Measurements from ENCODE around the gene UTP11.
"Not testable (repeated sequence)": the region's sequence is repeated elsewhere in the genome, so short reads cannot be mapped to it uniquely, and the experiment has no call there.

UTP11 gene, protein sequence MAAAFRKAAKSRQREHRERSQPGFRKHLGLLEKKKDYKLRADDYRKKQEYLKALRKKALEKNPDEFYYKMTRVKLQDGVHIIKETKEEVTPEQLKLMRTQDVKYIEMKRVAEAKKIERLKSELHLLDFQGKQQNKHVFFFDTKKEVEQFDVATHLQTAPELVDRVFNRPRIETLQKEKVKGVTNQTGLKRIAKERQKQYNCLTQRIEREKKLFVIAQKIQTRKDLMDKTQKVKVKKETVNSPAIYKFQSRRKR

DNA sequence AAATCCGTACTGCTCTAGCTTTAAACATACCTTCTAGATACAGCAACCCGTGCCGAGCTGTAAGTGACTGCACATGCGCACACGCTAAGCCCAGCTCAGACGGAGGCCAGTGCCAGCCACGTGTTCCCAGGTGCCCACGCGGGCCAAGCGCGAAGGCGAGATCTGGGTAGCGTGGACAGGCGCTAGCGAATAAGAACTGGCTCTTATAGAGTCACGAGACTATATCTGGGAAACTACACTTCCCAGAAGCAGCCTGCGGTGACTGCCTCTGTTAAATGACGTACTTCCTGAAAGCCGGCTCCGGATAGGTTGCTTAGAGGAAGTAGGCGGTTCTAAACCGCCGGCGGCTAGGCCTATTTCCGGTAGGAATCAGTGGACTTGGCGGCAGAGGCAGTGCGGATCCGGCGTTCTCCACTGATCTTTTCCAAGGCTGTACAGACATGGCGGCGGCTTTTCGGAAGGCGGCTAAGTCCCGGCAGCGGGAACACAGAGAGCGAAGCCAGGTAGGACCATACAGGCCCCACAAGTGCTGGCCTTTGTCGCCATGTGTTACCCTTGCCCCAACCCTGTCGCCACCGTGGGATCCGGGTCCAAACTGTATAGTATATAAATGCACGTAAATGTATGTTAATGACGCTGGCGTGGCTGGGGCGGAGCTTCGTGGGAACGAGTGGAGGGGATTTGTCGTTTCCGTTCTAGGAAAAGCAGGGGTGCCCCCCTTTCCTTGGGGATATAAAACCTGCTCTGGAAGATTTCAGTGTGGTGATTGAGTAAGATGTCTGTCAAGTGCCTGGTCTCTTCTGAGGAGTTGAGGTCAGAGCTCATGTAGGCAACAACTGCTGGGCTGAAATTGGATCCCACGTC, at the start of gene UTP11:
UTP11 (plus strand) TSS at position 372 of the 864 bp plus-strand sequence; CDS start at position 441, 69 bp downstream.
- Histone ChIP-seq H3K36me3 (ENCODE audit: control insufficient read depth, insufficient read depth, low read length, severe bottlenecking) (peaks cover 17% of the 10 kb centered on the region), H3K4me1 (ENCODE audit: control insufficient read depth, insufficient read depth, low read length) (peaks cover 38% of the 10 kb centered on the region), H3K9me3 (ENCODE audit: control insufficient read depth, low read length) (no peaks in the 10 kb centered on the region), H3K27me3 (replicated peaks; ENCODE audit: control insufficient read depth, insufficient read depth, low read length) (no peaks in the 10 kb centered on the region), H3K4me3 (ENCODE audit: low read length) (peak within 1 kb of the TSS; percentile 94), H3K9ac (ENCODE audit: low read length) (peak within 1 kb of the TSS; percentile 95)
- peak; percentile 99 for DNase-seq (ENCODE audit: low read depth)

DNA sequence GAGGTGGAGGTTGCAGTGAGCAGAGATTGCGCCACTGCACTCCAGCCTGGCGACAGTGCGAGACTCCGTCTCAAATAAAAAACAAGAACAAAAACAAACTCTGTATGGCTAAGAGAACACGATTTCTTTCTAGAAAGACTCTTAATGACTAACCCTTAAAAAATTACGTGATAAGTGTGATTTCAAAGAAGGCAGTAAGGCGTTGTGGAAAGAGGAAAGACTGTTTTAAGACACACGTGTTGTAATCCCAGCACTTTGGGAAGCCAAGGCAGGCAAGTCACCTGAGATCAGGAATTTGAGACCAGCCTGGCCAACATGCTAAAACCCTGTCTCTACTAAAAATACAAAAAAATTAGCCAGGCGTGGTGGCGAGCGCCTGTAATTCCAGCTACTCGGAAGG, 48.4 kb upstream of the UTP11 start:
- DNase-seq (ENCODE audit: low read depth); H3K9ac ChIP-seq (ENCODE audit: low read length); H3K27me3 ChIP-seq (replicated peaks; ENCODE audit: control insufficient read depth, insufficient read depth, low read length); H3K4me1 ChIP-seq (ENCODE audit: control insufficient read depth, insufficient read depth, low read length); H3K4me3 ChIP-seq (ENCODE audit: low read length); H3K9me3 ChIP-seq (ENCODE audit: control insufficient read depth, low read length): not testable (repeated sequence)
- peaks cover 71% of the 10 kb centered on the region for H3K36me3 ChIP-seq (ENCODE audit: control insufficient read depth, insufficient read depth, low read length, severe bottlenecking)

DNA sequence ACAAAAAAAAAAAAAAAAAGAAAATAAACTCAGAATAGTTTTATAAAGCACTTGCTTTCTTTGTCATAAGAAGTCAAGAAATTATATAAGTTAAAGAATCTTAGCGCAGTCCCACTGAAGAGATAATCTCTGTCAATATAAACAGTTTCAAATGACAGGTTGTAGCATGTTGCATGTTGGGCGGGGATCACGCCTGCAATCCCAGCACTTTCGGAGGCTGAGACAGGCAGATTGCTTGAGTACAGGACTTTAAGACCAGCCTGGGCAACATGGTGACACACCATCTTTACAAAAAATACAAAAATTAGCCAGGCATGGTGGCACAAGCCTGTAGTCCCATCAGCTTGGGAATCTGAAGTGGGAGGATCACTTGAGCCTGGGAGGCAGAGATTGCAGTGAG, 47.2 kb upstream of the UTP11 start:
- Histone ChIP-seq H3K36me3 (ENCODE audit: control insufficient read depth, insufficient read depth, low read length, severe bottlenecking) (peaks cover 68% of the 10 kb centered on the region), H3K27me3 (replicated peaks; ENCODE audit: control insufficient read depth, insufficient read depth, low read length) (no peaks in the 10 kb centered on the region), H3K9ac (ENCODE audit: low read length) (no peak overlapping the region), H3K4me3 (ENCODE audit: low read length) (no peak overlapping the region), H3K9me3 (ENCODE audit: control insufficient read depth, low read length) (no peaks in the 10 kb centered on the region), H3K4me1 (ENCODE audit: control insufficient read depth, insufficient read depth, low read length) (no peaks in the 10 kb centered on the region)
- DNase-seq (ENCODE audit: low read depth): no peak

DNA sequence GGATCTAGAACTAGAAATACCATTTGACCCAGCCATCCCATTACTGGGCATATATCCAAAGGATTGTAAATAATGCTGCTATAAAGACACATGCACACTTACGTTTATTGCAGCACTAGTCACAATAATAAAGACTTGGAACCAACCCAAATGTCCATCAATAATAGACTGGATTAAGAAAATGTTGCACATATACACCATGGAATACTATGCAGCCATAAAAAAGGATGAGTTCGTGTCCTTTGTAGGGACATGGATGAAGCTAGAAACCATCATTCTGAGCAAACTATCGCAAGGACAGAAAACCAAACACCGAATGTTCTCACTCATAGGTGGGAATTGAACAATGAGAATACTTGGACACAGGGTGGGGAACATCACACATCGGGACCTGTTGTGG, 38.9 kb upstream of the UTP11 start:
- not testable (repeated sequence) for DNase-seq (ENCODE audit: low read depth); H3K4me3 ChIP-seq (ENCODE audit: low read length); H3K9ac ChIP-seq (ENCODE audit: low read length); H3K27me3 ChIP-seq (replicated peaks; ENCODE audit: control insufficient read depth, insufficient read depth, low read length); H3K9me3 ChIP-seq (ENCODE audit: control insufficient read depth, low read length)
- peaks cover 57% of the 10 kb centered on the region for H3K36me3 ChIP-seq (ENCODE audit: control insufficient read depth, insufficient read depth, low read length, severe bottlenecking)
- peaks cover 15% of the 10 kb centered on the region for H3K4me1 ChIP-seq (ENCODE audit: control insufficient read depth, insufficient read depth, low read length)

DNA sequence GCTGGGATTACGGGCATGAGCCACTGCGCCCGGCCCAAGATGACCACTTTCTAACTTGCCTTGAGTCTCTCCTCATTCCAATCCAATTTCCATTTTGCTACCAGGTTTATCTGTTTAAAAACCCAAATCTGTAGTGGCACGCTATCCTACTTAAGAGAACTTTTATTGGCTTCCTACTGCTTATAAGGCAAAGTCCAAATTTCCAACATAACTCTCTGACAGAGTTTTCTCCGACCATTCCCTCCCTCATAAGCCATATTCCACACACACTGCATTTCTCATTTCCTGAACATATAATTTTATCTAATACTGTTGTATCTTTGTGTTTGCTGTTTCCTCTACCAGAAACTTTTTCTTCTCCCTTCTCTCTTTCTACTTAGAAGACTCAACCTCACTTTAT, 38.0 kb upstream of the UTP11 start:
- Histone ChIP-seq H3K4me3 (ENCODE audit: low read length) (no peak overlapping the region), H3K36me3 (ENCODE audit: control insufficient read depth, insufficient read depth, low read length, severe bottlenecking) (peaks cover 57% of the 10 kb centered on the region), H3K9me3 (ENCODE audit: control insufficient read depth, low read length) (no peaks in the 10 kb centered on the region), H3K4me1 (ENCODE audit: control insufficient read depth, insufficient read depth, low read length) (peaks cover 15% of the 10 kb centered on the region), H3K27me3 (replicated peaks; ENCODE audit: control insufficient read depth, insufficient read depth, low read length) (no peaks in the 10 kb centered on the region), H3K9ac (ENCODE audit: low read length) (no peak overlapping the region)
- DNase-seq (ENCODE audit: low read depth): no peak

DNA sequence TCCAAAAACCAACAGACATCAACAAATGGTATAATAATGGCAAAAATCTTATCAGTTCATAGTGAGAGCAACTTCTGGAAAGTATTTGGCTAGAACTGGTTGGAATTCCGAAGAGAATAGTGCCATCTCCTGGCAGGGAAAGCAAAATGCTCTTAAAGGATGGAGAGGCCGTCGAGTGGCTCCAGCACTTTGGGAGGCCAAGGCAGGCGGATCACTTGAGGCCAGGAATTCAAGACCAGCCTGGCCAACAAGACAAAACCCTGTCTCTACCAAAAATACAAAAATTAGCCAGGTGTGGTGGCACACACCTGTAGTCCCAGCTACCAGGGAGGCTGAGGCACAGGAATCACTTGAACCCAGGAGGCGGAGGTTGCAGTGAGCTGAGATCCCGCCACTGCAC, 37.5 kb upstream of the UTP11 start:
- not testable (repeated sequence) for H3K27me3 ChIP-seq (replicated peaks; ENCODE audit: control insufficient read depth, insufficient read depth, low read length); H3K4me3 ChIP-seq (ENCODE audit: low read length); H3K9me3 ChIP-seq (ENCODE audit: control insufficient read depth, low read length); H3K9ac ChIP-seq (ENCODE audit: low read length)
- H3K36me3 ChIP-seq (ENCODE audit: control insufficient read depth, insufficient read depth, low read length, severe bottlenecking): peaks cover 58% of the 10 kb centered on the region
- H3K4me1 ChIP-seq (ENCODE audit: control insufficient read depth, insufficient read depth, low read length): peaks cover 15% of the 10 kb centered on the region
- DNase-seq (ENCODE audit: low read depth): peak; percentile 68

DNA sequence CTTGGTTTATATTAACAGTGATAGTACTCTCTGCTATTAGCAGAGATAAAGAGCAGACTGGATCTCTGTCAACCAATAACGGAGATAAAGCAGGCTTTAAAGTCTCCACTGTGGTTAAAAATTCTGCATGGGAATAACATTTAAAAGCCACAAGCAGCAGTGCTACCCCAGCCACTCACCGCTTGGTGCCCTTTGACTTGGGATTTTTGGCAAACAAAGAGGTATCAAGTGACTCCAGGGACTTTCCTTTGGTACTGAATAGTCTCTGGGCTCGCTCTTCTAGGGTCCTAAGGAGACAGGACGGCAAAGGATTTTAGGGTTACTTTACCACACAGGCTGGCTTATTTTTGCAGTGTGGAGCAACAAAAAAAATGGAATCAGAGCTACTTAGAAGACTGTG, 34.0 kb upstream of the UTP11 start:
- Histone ChIP-seq H3K27me3 (replicated peaks; ENCODE audit: control insufficient read depth, insufficient read depth, low read length) (no peaks in the 10 kb centered on the region), H3K9me3 (ENCODE audit: control insufficient read depth, low read length) (no peaks in the 10 kb centered on the region), H3K36me3 (ENCODE audit: control insufficient read depth, insufficient read depth, low read length, severe bottlenecking) (peaks cover 83% of the 10 kb centered on the region), H3K4me3 (ENCODE audit: low read length) (no peak overlapping the region), H3K4me1 (ENCODE audit: control insufficient read depth, insufficient read depth, low read length) (peaks cover 15% of the 10 kb centered on the region), H3K9ac (ENCODE audit: low read length) (no peak overlapping the region)
- no peak for DNase-seq (ENCODE audit: low read depth)

DNA sequence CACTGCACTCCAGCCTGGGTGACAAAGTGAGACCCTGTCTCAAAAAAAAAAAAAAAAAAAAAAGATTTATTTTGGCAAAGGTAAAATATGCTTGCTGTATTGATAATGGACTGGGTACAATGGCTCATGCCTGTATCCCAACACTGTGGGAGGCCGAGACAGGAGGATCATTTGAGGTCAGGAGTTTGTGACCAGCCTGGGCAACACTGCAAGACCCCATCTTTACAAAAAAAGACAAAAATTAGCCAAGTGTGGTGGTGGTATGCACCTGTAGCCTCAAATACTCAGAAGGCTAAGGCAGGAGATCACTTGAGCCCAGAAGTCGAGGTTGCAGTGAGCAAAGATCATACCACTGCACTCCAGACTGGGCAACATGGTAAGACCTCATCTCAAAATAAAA, 29.0 kb upstream of the UTP11 start:
- no peak overlapping the region for H3K9ac ChIP-seq (ENCODE audit: low read length)
- no peak overlapping the region for H3K4me3 ChIP-seq (ENCODE audit: low read length)
- H3K4me1 ChIP-seq (ENCODE audit: control insufficient read depth, insufficient read depth, low read length): peaks cover 3% of the 10 kb centered on the region
- peaks cover 82% of the 10 kb centered on the region for H3K36me3 ChIP-seq (ENCODE audit: control insufficient read depth, insufficient read depth, low read length, severe bottlenecking)
- no peaks in the 10 kb centered on the region for H3K27me3 ChIP-seq (replicated peaks; ENCODE audit: control insufficient read depth, insufficient read depth, low read length)
- no peaks in the 10 kb centered on the region for H3K9me3 ChIP-seq (ENCODE audit: control insufficient read depth, low read length)
- no peak for DNase-seq (ENCODE audit: low read depth)

DNA sequence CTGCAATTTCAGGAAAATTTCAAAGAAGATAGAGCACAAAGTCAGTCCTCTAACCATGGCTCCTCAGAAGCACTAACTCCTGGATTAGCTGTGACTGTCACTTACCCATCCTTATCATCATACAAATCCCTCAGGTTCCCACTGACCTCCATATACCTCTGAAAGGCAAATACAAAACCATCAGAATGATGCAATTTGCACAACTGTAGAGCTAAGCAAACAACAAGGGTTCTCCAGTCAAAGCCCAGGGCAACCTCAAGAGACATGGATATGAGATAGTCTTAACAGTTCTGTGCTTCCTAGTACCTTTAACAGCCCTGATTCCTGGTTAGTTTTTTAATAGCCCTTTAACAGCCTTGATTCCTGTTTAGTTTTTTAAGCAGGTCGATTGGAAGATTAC, 24.9 kb upstream of the UTP11 start:
- Histone ChIP-seq H3K4me1 (ENCODE audit: control insufficient read depth, insufficient read depth, low read length) (peaks cover 6% of the 10 kb centered on the region), H3K9ac (ENCODE audit: low read length) (peak overlapping the region; percentile 10), H3K27me3 (replicated peaks; ENCODE audit: control insufficient read depth, insufficient read depth, low read length) (no peaks in the 10 kb centered on the region), H3K9me3 (ENCODE audit: control insufficient read depth, low read length) (no peaks in the 10 kb centered on the region), H3K36me3 (ENCODE audit: control insufficient read depth, insufficient read depth, low read length, severe bottlenecking) (peaks cover 41% of the 10 kb centered on the region), H3K4me3 (ENCODE audit: low read length) (no peak overlapping the region)
- DNase-seq (ENCODE audit: low read depth): no peak

DNA sequence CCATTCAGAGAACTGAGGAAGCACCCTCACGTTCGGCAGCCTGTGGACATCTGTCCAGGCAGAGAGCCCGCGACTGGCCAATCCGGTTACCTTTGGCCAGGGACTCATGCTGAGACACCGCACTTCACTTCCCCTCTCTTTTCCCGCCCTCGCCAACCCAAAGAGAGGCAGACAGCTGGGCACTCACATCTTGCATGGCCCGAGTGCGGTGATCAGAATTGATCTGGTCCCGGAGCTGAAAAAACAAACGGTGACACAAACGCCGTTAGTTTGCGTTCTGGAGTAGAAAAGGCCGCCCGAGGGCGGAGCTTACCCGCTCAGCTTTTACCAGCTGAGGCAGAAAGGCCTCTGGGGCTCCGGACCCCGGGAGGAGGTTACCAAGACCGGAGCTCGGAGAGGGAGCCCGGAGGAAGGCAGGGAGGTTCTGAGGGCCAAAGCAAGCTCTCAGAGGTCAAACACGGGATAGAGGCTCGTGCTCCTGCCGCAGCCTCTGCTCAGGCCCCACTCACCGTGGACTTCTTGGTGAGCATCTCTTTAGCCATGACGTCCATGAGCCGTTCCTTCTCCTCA, 23.1 kb upstream of the UTP11 start:
- Histone ChIP-seq H3K9ac (ENCODE audit: low read length) (peak overlapping the region; percentile 96), H3K9me3 (ENCODE audit: control insufficient read depth, low read length) (no peaks in the 10 kb centered on the region), H3K27me3 (replicated peaks; ENCODE audit: control insufficient read depth, insufficient read depth, low read length) (no peaks in the 10 kb centered on the region), H3K4me3 (ENCODE audit: low read length) (peak overlapping the region; percentile 95), H3K4me1 (ENCODE audit: control insufficient read depth, insufficient read depth, low read length) (peaks cover 6% of the 10 kb centered on the region), H3K36me3 (ENCODE audit: control insufficient read depth, insufficient read depth, low read length, severe bottlenecking) (peaks cover 30% of the 10 kb centered on the region)
- peak; percentile 65 for DNase-seq (ENCODE audit: low read depth)

DNA sequence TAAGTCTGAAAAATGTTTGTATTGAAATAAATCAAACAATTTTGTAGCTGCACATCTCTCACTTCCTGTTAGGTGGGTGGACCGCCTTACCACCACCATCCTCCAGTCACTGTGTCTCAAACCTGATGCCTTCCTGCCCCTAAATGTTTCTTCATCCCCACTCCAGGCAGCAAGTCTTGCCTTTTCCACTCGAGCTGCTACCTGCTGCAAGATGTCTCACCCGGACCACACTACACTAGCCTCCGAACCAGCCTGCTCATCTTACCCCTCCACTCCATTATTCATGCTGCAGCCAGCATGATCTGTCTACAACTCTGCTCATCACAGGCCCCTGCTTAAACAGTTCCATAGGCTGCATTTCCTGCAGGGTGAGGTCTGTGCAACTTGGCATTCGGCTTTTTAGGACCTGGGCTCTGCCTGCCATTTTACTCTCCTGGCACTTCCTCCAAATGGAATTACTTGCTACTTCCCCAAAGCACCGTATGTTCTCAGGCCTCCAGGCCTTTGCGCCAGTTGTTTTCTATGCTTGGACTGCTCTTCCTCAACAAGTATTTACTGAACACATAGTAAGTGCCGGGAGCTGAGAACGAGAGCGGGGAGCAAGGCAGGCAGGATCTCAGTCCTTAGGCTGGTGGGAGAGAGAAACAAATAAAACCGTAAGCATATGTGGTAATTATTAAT, 17.5 kb upstream of the UTP11 start:
- peak overlapping the region; percentile 81 for H3K9ac ChIP-seq (ENCODE audit: low read length)
- H3K4me3 ChIP-seq (ENCODE audit: low read length): peak overlapping the region; percentile 80
- no peak for DNase-seq (ENCODE audit: low read depth)
- H3K4me1 ChIP-seq (ENCODE audit: control insufficient read depth, insufficient read depth, low read length): peaks cover 31% of the 10 kb centered on the region
- H3K27me3 ChIP-seq (replicated peaks; ENCODE audit: control insufficient read depth, insufficient read depth, low read length): no peaks in the 10 kb centered on the region
- H3K36me3 ChIP-seq (ENCODE audit: control insufficient read depth, insufficient read depth, low read length, severe bottlenecking): peaks cover 15% of the 10 kb centered on the region
- no peaks in the 10 kb centered on the region for H3K9me3 ChIP-seq (ENCODE audit: control insufficient read depth, low read length)

Measured in adipocyte (in vitro differentiated cells).